SU-DHL-6 (cell line): Measurements from ENCODE around the gene PXDC1.

Experiments
- H2AFZ ChIP-seq: fragments of 200-600 bp; sonication (generic); 2 replicates; pipeline ENCODE4 v1.6.1; 2014; ENCODE audit warnings: low read depth, mild to moderate bottlenecking, moderate library complexity, mixed read lengths, antibody characterized with exemption, low read length; ENCODE audit not compliant: severe bottlenecking
- H3F3A ChIP-seq: fragments of 200-600 bp; shearing (Covaris generic); 2 replicates; pipeline ENCODE4 v1.6.0; 2016; ENCODE audit warnings: antibody characterized with exemption, mild to moderate bottlenecking; ENCODE audit not compliant: insufficient read depth
- H3K27ac ChIP-seq: fragments of 200-600 bp; sonication (generic); 2 replicates; pipeline ENCODE4 v1.5.1; 2016; ENCODE audit warnings: low read depth, mild to moderate bottlenecking, low read length, moderate library complexity, mixed read lengths
- H3K27me3 ChIP-seq: fragments of 200-600 bp; sonication (generic), shearing (Covaris generic); 2 replicates; pipeline ENCODE4 v1.6.0; 2014; ENCODE audit warnings: mild to moderate bottlenecking, low read length
- H3K36me3 ChIP-seq: fragments of 200-600 bp; sonication (generic); 2 replicates; pipeline ENCODE4 v1.6.1; 2014; ENCODE audit warnings: mild to moderate bottlenecking, low read length, mixed read lengths
- H3K4me2 ChIP-seq: fragments of 300-600, 200-600 bp; shearing (Covaris generic), sonication (generic); 2 replicates; pipeline ENCODE4 v1.6.0; 2014; ENCODE audit warnings: low read length, low read depth, mild to moderate bottlenecking; ENCODE audit not compliant: poor library complexity, severe bottlenecking
- H3K4me3 ChIP-seq: fragments of 200-600 bp; sonication (generic); 2 replicates; pipeline ENCODE4 v1.5.1; 2014; ENCODE audit warnings: antibody characterized with exemption, low read length, mild to moderate bottlenecking, mixed read lengths; ENCODE audit not compliant: insufficient read depth, poor library complexity, severe bottlenecking
- H3K79me2 ChIP-seq: fragments of 200-600 bp; sonication (generic); 2 replicates; pipeline ENCODE4 v1.6.1; 2014; ENCODE audit warnings: mild to moderate bottlenecking, low read length, moderate library complexity; ENCODE audit not compliant: insufficient read depth
- H3K9ac ChIP-seq: fragments of 200-600 bp; sonication (generic); 2 replicates; pipeline ENCODE4 v1.7.0; 2014; ENCODE audit warnings: mild to moderate bottlenecking, low read length
- H3K9me2 ChIP-seq: fragments of 200-600 bp; sonication (generic); replicated peaks from 2 replicates; pipeline ENCODE4 v1.6.1; 2014; ENCODE audit warnings: low read length; ENCODE audit not compliant: insufficient read depth
- H3K9me3 ChIP-seq: fragments of 200-600 bp; sonication (generic); 2 replicates; pipeline ENCODE4 v1.6.1; 2014; ENCODE audit warnings: low read length, mixed read lengths; ENCODE audit not compliant: insufficient read depth
- H4K20me1 ChIP-seq: fragments of 200-600 bp; sonication (generic); 2 replicates; pipeline ENCODE4 v1.6.1; 2014; ENCODE audit warnings: low read depth, mild to moderate bottlenecking, antibody characterized with exemption, low read length, moderate library complexity, mixed read lengths
- CTCF ChIP-seq: fragments of 200-600 bp; sonication (generic); IDR thresholded peaks from one replicate; pipeline ENCODE4 v1.5.1; 2017; ENCODE audit warnings: antibody characterized with exemption, mild to moderate bottlenecking, low read length, moderate library complexity; ENCODE audit not compliant: insufficient read depth, poor library complexity, severe bottlenecking
- EZH2phosphoT487 ChIP-seq: fragments of 200-600 bp; sonication (generic), shearing (Covaris generic); conservative IDR thresholded peaks from 2 replicates; pipeline ENCODE4 v1.6.1; 2018; ENCODE audit warnings: mild to moderate bottlenecking, antibody characterized with exemption, low read length, moderate library complexity, mixed read lengths

The PXDC1 gene

DNA sequence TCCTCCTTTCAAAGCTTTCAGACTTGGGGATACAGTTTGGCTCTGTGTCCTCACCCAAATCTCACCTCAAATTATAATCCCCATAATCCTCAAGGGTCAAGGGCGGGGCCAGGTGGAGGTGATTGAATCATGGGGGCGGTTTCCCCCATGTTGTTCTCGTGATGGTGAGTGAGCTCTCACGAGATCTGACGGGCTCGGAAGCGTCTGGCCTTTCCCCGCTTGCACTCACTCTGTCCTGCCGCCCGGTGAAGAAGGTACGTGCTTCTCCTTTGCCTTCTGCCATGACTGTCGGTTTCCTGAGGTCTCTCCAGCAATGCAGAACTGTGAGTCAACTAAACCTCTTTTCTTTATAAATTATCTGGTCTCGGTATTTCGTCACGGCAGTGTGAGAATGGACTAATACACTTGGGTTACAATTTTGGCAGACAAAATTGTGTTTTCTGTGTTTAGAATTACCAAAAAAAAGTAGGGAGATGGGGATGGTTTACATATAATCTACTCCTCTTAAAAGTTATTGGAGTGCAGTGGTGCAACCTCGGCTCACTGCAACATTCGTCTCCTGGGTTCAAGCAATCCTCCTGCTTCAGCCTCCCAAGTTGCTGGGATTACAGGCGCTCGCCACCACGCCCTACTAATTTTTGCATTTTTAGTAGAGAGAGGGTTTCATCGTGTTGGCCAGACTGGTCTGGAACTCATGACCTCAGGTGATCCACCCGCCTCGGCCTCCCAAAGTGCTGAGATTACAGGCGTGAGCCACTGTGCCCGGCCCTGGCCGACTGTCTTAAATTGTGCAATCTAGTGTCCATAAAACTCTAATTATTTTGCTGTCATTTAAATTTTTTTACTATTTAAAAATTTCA, 33.6 kb upstream of the PXDC1 start:
- Histone ChIP-seq H3K4me2 (no peak overlapping the region), H3K79me2 (no peaks in the 10 kb centered on the region), H3K27ac (no peak overlapping the region), H4K20me1 (no peaks in the 10 kb centered on the region), H3K9me3 (no peaks in the 10 kb centered on the region), H3K36me3 (no peaks in the 10 kb centered on the region), H3K27me3 (no peaks in the 10 kb centered on the region), H3F3A (no peaks in the 10 kb centered on the region), H2AFZ (no peak overlapping the region), H3K9ac (no peak overlapping the region), H3K9me2 (no peaks in the 10 kb centered on the region), H3K4me3 (no peak overlapping the region)
- TF ChIP-seq CTCF (no peak), EZH2phosphoT487 (no peak)

DNA sequence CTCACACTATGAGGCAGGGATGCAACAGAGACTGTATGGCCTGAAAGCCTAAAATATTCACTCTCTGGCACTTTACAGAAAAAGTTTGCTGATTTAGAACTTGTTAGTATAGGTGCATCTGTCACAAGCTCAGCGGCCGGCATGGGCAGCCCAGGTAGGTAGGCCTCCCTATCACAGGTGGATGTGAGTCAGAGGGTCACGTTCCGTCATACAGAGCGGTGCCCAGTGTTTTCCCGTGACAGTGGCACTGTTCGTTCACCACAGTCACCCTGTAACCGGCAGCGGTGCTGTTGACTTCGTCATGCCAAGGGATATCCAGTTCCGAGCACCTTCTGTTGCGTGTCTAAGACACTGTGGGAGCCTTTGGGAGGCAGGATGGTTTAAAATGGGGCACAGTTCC, 32.9 kb upstream of the PXDC1 start:
- H3K9me3 ChIP-seq = no peaks in the 10 kb centered on the region
- H3K27me3 ChIP-seq = no peaks in the 10 kb centered on the region
- H3K36me3 ChIP-seq = no peaks in the 10 kb centered on the region
- H3K27ac ChIP-seq = no peak overlapping the region
- H4K20me1 ChIP-seq = no peaks in the 10 kb centered on the region
- no peak overlapping the region for H2AFZ ChIP-seq
- no peaks in the 10 kb centered on the region for H3K79me2 ChIP-seq
- TF ChIP-seq EZH2phosphoT487 = no peak
- no peak for TF ChIP-seq CTCF
- H3K4me2 ChIP-seq = no peak overlapping the region
- no peak overlapping the region for H3K4me3 ChIP-seq
- H3K9ac ChIP-seq = no peak overlapping the region
- H3K9me2 ChIP-seq = no peaks in the 10 kb centered on the region
- H3F3A ChIP-seq = no peaks in the 10 kb centered on the region

DNA sequence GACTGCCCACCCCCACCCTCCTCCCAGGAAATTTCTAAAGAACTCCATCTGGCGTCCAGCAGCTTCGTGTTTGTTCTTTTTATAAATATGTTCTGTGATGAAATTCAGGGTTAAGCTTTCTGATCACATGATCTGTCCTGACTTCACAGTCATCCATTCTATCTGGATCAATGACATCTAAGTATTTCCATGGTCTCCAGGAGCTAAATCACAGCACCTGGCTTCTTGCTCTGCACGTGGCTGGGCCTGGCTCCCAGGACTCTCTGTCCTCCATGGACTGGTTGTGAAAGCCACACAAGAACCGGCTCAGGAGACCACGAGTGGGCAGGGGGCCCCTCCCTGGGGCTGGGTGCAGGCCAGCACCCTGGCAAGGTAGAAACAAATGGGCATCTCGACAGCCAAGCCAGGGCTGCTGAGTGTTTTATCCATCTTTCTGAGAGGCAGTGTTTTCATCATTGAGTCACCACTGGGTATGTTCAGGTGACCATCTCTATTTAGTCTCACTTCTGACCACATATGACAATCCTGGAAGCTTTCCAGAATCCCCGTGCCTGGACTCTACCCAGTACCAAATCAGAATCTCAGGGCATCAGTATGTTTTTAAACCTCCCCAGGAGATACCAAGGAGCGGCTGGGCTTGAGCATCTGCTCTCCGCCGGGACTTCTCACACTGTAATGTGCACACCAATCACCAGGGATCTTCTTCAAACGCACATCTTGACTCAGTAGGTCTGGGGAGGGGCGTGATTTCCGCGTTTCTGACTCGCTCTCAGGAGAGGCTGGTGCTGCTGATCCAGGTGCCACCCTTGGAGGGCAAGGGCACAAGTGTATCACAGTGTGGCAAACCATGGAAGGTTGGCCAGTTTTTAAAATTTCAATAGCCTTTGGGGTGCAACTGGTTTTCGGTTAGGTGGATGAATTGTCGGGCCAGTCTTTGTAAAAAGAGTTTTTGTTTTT, 31.6 kb upstream of the PXDC1 start:
- no peaks in the 10 kb centered on the region for H3K27me3 ChIP-seq
- TF ChIP-seq CTCF (no peak), EZH2phosphoT487 (no peak)
- no peak overlapping the region for H2AFZ ChIP-seq
- no peaks in the 10 kb centered on the region for H4K20me1 ChIP-seq
- H3K9me3 ChIP-seq = no peaks in the 10 kb centered on the region
- no peaks in the 10 kb centered on the region for H3K36me3 ChIP-seq
- no peak overlapping the region for H3K4me3 ChIP-seq
- no peak overlapping the region for H3K27ac ChIP-seq
- no peak overlapping the region for H3K9ac ChIP-seq
- H3F3A ChIP-seq = no peaks in the 10 kb centered on the region
- H3K79me2 ChIP-seq = no peaks in the 10 kb centered on the region
- H3K4me2 ChIP-seq = no peak overlapping the region
- no peaks in the 10 kb centered on the region for H3K9me2 ChIP-seq
